GM18517 (cell line): Measurements from ENCODE around the gene RNF217.
"Not testable (repeated sequence)": the region's sequence is repeated elsewhere in the genome, so short reads cannot be mapped to it uniquely, and the experiment has no call there.

Experiments used
- ATAC-seq: cut with Tn5 transposase; IDR thresholded peaks from one replicate; pipeline ENCODE4 v1.9.1; 2021; ENCODE audit warnings: mild to moderate bottlenecking, moderate library complexity; ENCODE audit not compliant: unreplicated experiment

RNF217 gene

GRCh38 chr6:125013938-125014660 lies 51.9 kb downstream of the RNF217 start:
- ATAC-seq, result no peak

- no peak for ATAC-seq
Measured at GRCh38 chr6:125014661-125014957, 52.4 kb downstream of the RNF217 start.

GRCh38 chr6:125015152-125015551 lies 52.9 kb downstream of the RNF217 start:
- no peak for ATAC-seq

- ATAC-seq, result no peak
Measured at GRCh38 chr6:125018136-125018535, 55.9 kb downstream of the RNF217 start.

- no peak for ATAC-seq
Measured at GRCh38 chr6:125019281-125019680, 57.0 kb downstream of the RNF217 start.

GRCh38 chr6:125019918-125020317 lies 57.7 kb downstream of the RNF217 start:
- ATAC-seq, result no peak

GRCh38 chr6:125020385-125020784 lies 58.1 kb downstream of the RNF217 start:
- no peak for ATAC-seq

GRCh38 chr6:125022391-125022989 lies 60.3 kb downstream of the RNF217 start:
- ATAC-seq, result no peak

GRCh38 chr6:125025164-125025854 lies 63.1 kb downstream of the RNF217 start:
- no peak for ATAC-seq

GRCh38 chr6:125027287-125027686 lies 65.0 kb downstream of the RNF217 start:
- no peak for ATAC-seq

- ATAC-seq, result no peak
Measured at GRCh38 chr6:125030969-125031368, 68.7 kb downstream of the RNF217 start.

GRCh38 chr6:125031385-125031784 lies 69.1 kb downstream of the RNF217 start:
- ATAC-seq, result no peak

- not testable (repeated sequence) for ATAC-seq
Measured at GRCh38 chr6:125034929-125035328, 72.7 kb downstream of the RNF217 start.

- not testable (repeated sequence) for ATAC-seq
Measured at GRCh38 chr6:125036486-125036885, 74.2 kb downstream of the RNF217 start.

- no peak for ATAC-seq
Measured at GRCh38 chr6:125037827-125038226, 75.6 kb downstream of the RNF217 start.

- no peak for ATAC-seq
Measured at GRCh38 chr6:125038925-125039324, 76.7 kb downstream of the RNF217 start.

- ATAC-seq, result no peak
Measured at GRCh38 chr6:125041740-125042459, 79.7 kb downstream of the RNF217 start.

- no peak for ATAC-seq
Measured at GRCh38 chr6:125044066-125044465, 81.8 kb downstream of the RNF217 start.

GRCh38 chr6:125044667-125045066 lies 82.4 kb downstream of the RNF217 start:
- no peak for ATAC-seq

- no peak for ATAC-seq
Measured at GRCh38 chr6:125046107-125046925, 84.1 kb downstream of the RNF217 start.

- ATAC-seq, result no peak
Measured at GRCh38 chr6:125048274-125048673, 86.0 kb downstream of the RNF217 start.
